ENCODE measurements around the gene CHIC2.
"Not testable (repeated sequence)": the region's sequence is repeated elsewhere in the genome, so short reads cannot be mapped to it uniquely, and the experiment has no call there.

CHIC2 gene
- long read RNA-seq, transcript CHIC2-201 (6 exons, 1,194 nt): major isoform, 99 of 114 reads
- long read RNA-seq, transcript CHIC2-203 (6 exons, 528 nt): minor isoform, 7 of 114 reads
- long read RNA-seq, partial matches to known transcripts: 0 of 114 reads
- long read RNA-seq, other reads (novel, unspliced or antisense): 4 of 114 reads

GRCh38 chr4:54064317-54065111 is at the start of gene CHIC2:
Gene CHIC2, minus strand, starts transcription at chr4:54064605. Its CDS starts 305 bp downstream, at chr4:54064300.
- peak; percentile 81 to 95 for DNase-seq (ENCODE audit: low read depth in 1 of 2, low spot score in 1 of 2)
- TF ChIP-seq POLR2AphosphoS5 (IDR thresholded peaks at IDR 0.05; ENCODE audit: low read depth): peak; percentile 85
- no peak for TF ChIP-seq SPI1 (IDR thresholded peaks at IDR 0.05; ENCODE audit: borderline replicate concordance, low read depth)
- Histone ChIP-seq H3K4me3 (replicated peaks; ENCODE audit: insufficient read depth, low read length) (peak within 1 kb of the TSS; percentile 96), H3K27ac (replicated peaks) (peak within 1 kb of the TSS; percentile 93), H3K27me3 (ENCODE audit: insufficient read depth, poor library complexity, severe bottlenecking) (no peaks in the 10 kb centered on the region)

GRCh38 chr4:54113206-54113605 is 48.8 kb upstream of the CHIC2 start:
- DNase-seq (ENCODE audit: low read depth in 1 of 2, low spot score in 1 of 2): not testable (repeated sequence)

GRCh38 chr4:54110019-54110416 is 45.6 kb upstream of the CHIC2 start:
- TF ChIP-seq CTCF (IDR thresholded peaks at IDR 0.05; ENCODE audit: insufficient read depth, low read length) (no peak), POLR2AphosphoS5 (IDR thresholded peaks at IDR 0.05; ENCODE audit: low read depth) (no peak), SPI1 (IDR thresholded peaks at IDR 0.05; ENCODE audit: borderline replicate concordance, low read depth) (no peak), REST (IDR thresholded peaks at IDR 0.05; ENCODE audit: insufficient replicate concordance, low read depth) (no peak), GABPA (IDR thresholded peaks at IDR 0.05; ENCODE audit: low read depth) (no peak)
- H3K27me3 ChIP-seq (ENCODE audit: insufficient read depth, poor library complexity, severe bottlenecking): peaks cover 37% of the 10 kb centered on the region
- no peak overlapping the region for H3K4me3 ChIP-seq (replicated peaks; ENCODE audit: insufficient read depth, low read length)
- no peak for DNase-seq (ENCODE audit: low read depth in 1 of 2, low spot score in 1 of 2)
- no peak overlapping the region for H3K27ac ChIP-seq (replicated peaks)

More at GRCh38 chr4:54113206-54113605, 48.8 kb upstream of the CHIC2 start:
- peaks cover 25% of the 10 kb centered on the region for H3K27me3 ChIP-seq (ENCODE audit: insufficient read depth, poor library complexity, severe bottlenecking)
- H3K4me3 ChIP-seq (replicated peaks; ENCODE audit: insufficient read depth, low read length); H3K27ac ChIP-seq (replicated peaks): not testable (repeated sequence)

GRCh38 chr4:54109241-54110018 is 45.0 kb upstream of the CHIC2 start:
- no peak overlapping the region for H3K27ac ChIP-seq (replicated peaks)
- no peak overlapping the region for H3K4me3 ChIP-seq (replicated peaks; ENCODE audit: insufficient read depth, low read length)
- TF ChIP-seq SPI1 (IDR thresholded peaks at IDR 0.05; ENCODE audit: borderline replicate concordance, low read depth): no peak
- TF ChIP-seq CTCF (IDR thresholded peaks at IDR 0.05; ENCODE audit: insufficient read depth, low read length): no peak
- no peak for TF ChIP-seq REST (IDR thresholded peaks at IDR 0.05; ENCODE audit: insufficient replicate concordance, low read depth)
- no peak for TF ChIP-seq POLR2AphosphoS5 (IDR thresholded peaks at IDR 0.05; ENCODE audit: low read depth)
- TF ChIP-seq GABPA (IDR thresholded peaks at IDR 0.05; ENCODE audit: low read depth): no peak
- DNase-seq (ENCODE audit: low read depth in 1 of 2, low spot score in 1 of 2): no peak
- H3K27me3 ChIP-seq (ENCODE audit: insufficient read depth, poor library complexity, severe bottlenecking): peaks cover 42% of the 10 kb centered on the region
